HepG2 (cell line): ENCODE data around the gene DYTN. TPM values are rescaled to one million over a fixed set of nuclear protein-coding genes. Genes with fewer than 3 reads are reported as not detected.
A peak's percentile ranks its signal among the peaks of the same experiment; 100 is the strongest.

ENCODE experiments used
- GATA4 ChIP-seq: sonication (generic); IDR thresholded peaks from 2 replicates; pipeline ENCODE4 v1.6.1; 2016; ENCODE audit warnings: antibody characterized with exemption, low read depth, borderline replicate concordance
- HOXA9 ChIP-seq: sonication (generic); formaldehyde crosslinking; IDR thresholded peaks from 2 replicates; pipeline ENCODE4 v1.8.1; 2022; ENCODE audit warnings: missing genetic modification reagents, mild to moderate bottlenecking, moderate library complexity, borderline replicate concordance
- KLF16 ChIP-seq, 2 experiments: sonication (generic) in 1 of 2; formaldehyde crosslinking in 1 of 2; IDR thresholded peaks; 2 replicates each; pipeline versions ENCODE4 v1.6.1 to v1.8.0; 2016 to 2023; ENCODE audit warnings: missing genetic modification reagents in 2 of 2, missing compliant biosample characterization in 1 of 2
- NFE2 ChIP-seq: sonication (generic); formaldehyde crosslinking; IDR thresholded peaks from 2 replicates; pipeline ENCODE4 v1.4.0; 2020; ENCODE audit warnings: missing genetic modification reagents
- NFKBIZ ChIP-seq: IDR thresholded peaks from 2 replicates; pipeline ENCODE4 v1.6.1; 2018; ENCODE audit warnings: missing genetic modification reagents, missing compliant biosample characterization
- NKX3-1 ChIP-seq: sonication (generic); formaldehyde crosslinking; IDR thresholded peaks from 2 replicates; pipeline ENCODE4 v1.5.0; 2020; ENCODE audit warnings: missing genetic modification reagents
- RBFOX2 ChIP-seq: fragments of 200-400 bp; formaldehyde crosslinking; IDR thresholded peaks from 2 replicates; pipeline ENCODE4 v1.6.1; 2017; ENCODE audit warnings: low read depth, mild to moderate bottlenecking, low read length
- RBM22 ChIP-seq: fragments of 200-400 bp; formaldehyde crosslinking; optimal IDR thresholded peaks from 2 replicates; pipeline ENCODE3; 2017; ENCODE audit warnings: mild to moderate bottlenecking, low read length, moderate library complexity
- SIX4 ChIP-seq: sonication (generic); formaldehyde crosslinking; IDR thresholded peaks from 2 replicates; pipeline ENCODE4 v1.4.0; 2020; ENCODE audit warnings: missing genetic modification reagents
- SMC3 ChIP-seq: IDR thresholded peaks from 2 replicates; pipeline ENCODE4 v1.6.1; 2011; ENCODE audit warnings: low read length, improper control_type of control experiment
- SNAPC2 ChIP-seq: sonication (generic); formaldehyde crosslinking; IDR thresholded peaks from 2 replicates; pipeline ENCODE4 v1.8.1; 2022; ENCODE audit warnings: mild to moderate bottlenecking, missing genetic modification reagents
- TCF7L2 ChIP-seq: IDR thresholded peaks from 2 replicates; pipeline ENCODE4 v1.6.1; 2011; ENCODE audit warnings: mild to moderate bottlenecking, low read depth, low read length, moderate library complexity
- THAP8 ChIP-seq: sonication (generic); formaldehyde crosslinking; IDR thresholded peaks from 2 replicates; pipeline ENCODE4 v1.5.1; 2020; ENCODE audit warnings: missing genetic modification reagents, mild to moderate bottlenecking, borderline replicate concordance
- TOE1 ChIP-seq: sonication (generic); formaldehyde crosslinking; IDR thresholded peaks from 2 replicates; pipeline ENCODE4 v1.4.0; 2020; ENCODE audit warnings: mild to moderate bottlenecking, missing genetic modification reagents
- ZNF18 ChIP-seq: sonication (generic); formaldehyde crosslinking; IDR thresholded peaks from 2 replicates; pipeline ENCODE4 v1.8.0; 2022; ENCODE audit warnings: mild to moderate bottlenecking, missing genetic modification reagents; ENCODE audit not compliant: insufficient replicate concordance
- ZNF644 ChIP-seq: IDR thresholded peaks from 2 replicates; pipeline ENCODE4 v1.6.1; 2016; ENCODE audit warnings: low read depth
- ZNF776 ChIP-seq: sonication (generic); formaldehyde crosslinking; IDR thresholded peaks from 2 replicates; pipeline ENCODE4 v1.4.0; 2020; ENCODE audit warnings: mild to moderate bottlenecking, missing genetic modification reagents
- ZNF777 ChIP-seq: sonication (generic); formaldehyde crosslinking; IDR thresholded peaks from 2 replicates; pipeline ENCODE4 v1.4.0; 2020; ENCODE audit warnings: missing genetic modification reagents
- ZNF878 ChIP-seq: sonication (generic); formaldehyde crosslinking; IDR thresholded peaks from 2 replicates; pipeline ENCODE4 v1.8.1; 2023; ENCODE audit warnings: mild to moderate bottlenecking, missing genetic modification reagents, moderate library complexity
- polyA plus RNA-seq, 8 experiments: library from polyadenylated mRNA; depleted of rRNA in 3 of 8; stranded (reverse) in 7 of 8; unstranded in 1 of 8; fragments of >200 nt; fragmentation: Illumina TruSeq in 4 of 8; extraction: Trizol in 4 of 8; gene quantifications; 2 replicates each; pipeline versions ENCODE4 v1.2.1 to v1.2.3, GENCODE V29; 2011 to 2016; ENCODE audit warnings: low read depth in 4 of 8, missing spikeins in 1 of 8, mixed read lengths in 1 of 8; ENCODE audit not compliant: insufficient read depth in 1 of 8
- total RNA-seq, 5 experiments: library from RNA; depleted of rRNA; stranded (reverse); fragments of >200 nt; fragmentation: Illumina TruSeq; extraction: Trizol; gene quantifications; 2 replicates each; pipeline ENCODE4 v1.2.3, GENCODE V29; 2016; ENCODE audit warnings: low read depth in 1 of 5
- TF ChIP-seq, protein P1 (sequence below): sonication (generic); formaldehyde crosslinking; IDR thresholded peaks from 2 replicates; pipeline ENCODE4 v1.9.0; 2022; ENCODE audit warnings: low read depth, missing genetic modification reagents
- TF ChIP-seq, protein P2 (sequence below): sonication (generic); formaldehyde crosslinking; IDR thresholded peaks from 2 replicates; pipeline ENCODE4; 2020; ENCODE audit warnings: missing genetic modification reagents, mild to moderate bottlenecking, borderline replicate concordance
- TF ChIP-seq, protein P3 (sequence below): sonication (generic); formaldehyde crosslinking; IDR thresholded peaks from 2 replicates; pipeline ENCODE4 v1.4.0; 2020; ENCODE audit warnings: missing genetic modification reagents, borderline replicate concordance

The DYTN gene
- total and polyA plus RNA-seq, 2 of the 13 experiments (the other 11 are each of a cell fraction or from before 2014, with no cell fraction given), result not detected

- no peak; the same call in 1 of the 2 replicates for TF ChIP-seq GATA4
- TF ChIP-seq SMC3, result no peak
- TF ChIP-seq ZNF777 (CRISPR knock-in tag), result no peak
- no peak for TF ChIP-seq HOXA9 (CRISPR knock-in tag)
- no peak for TF ChIP-seq NFE2 (CRISPR knock-in tag)
- TF ChIP-seq NFKBIZ (CRISPR knock-in tag), result no peak
- TF ChIP-seq KLF16 (CRISPR knock-in tag; IDR thresholded peaks at IDR 0.05), result peak in 1 of 2 experiments; percentile 87; a peak in 2 of 4 replicates
- TF ChIP-seq, protein P1, sequence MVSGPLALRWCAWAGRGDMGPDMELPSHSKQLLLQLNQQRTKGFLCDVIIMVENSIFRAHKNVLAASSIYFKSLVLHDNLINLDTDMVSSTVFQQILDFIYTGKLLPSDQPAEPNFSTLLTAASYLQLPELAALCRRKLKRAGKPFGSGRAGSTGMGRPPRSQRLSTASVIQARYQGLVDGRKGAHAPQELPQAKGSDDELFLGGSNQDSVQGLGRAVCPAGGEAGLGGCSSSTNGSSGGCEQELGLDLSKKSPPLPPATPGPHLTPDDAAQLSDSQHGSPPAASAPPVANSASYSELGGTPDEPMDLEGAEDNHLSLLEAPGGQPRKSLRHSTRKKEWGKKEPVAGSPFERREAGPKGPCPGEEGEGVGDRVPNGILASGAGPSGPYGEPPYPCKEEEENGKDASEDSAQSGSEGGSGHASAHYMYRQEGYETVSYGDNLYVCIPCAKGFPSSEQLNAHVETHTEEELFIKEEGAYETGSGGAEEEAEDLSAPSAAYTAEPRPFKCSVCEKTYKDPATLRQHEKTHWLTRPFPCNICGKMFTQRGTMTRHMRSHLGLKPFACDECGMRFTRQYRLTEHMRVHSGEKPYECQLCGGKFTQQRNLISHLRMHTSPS (CRISPR knock-in tag), result no peak; the same call in 1 of the 2 replicates
- no peak for TF ChIP-seq ZNF18 (CRISPR knock-in tag)
- no peak; the same call in 1 of the 2 replicates for TF ChIP-seq NKX3-1
- TF ChIP-seq RBM22, result no peak
- TF ChIP-seq ZNF644 (CRISPR knock-in tag), result peak; percentile 21; the same call in 1 of the 2 replicates
- no peak for TF ChIP-seq ZNF878 (CRISPR knock-in tag)
- TF ChIP-seq TCF7L2, result no peak
- no peak for TF ChIP-seq SIX4 (CRISPR knock-in tag)
- TF ChIP-seq SNAPC2 (CRISPR knock-in tag), result peak; percentile 90; the same call in 1 of the 2 replicates
- TF ChIP-seq RBFOX2, result peak; percentile 69
- TF ChIP-seq, protein P2, sequence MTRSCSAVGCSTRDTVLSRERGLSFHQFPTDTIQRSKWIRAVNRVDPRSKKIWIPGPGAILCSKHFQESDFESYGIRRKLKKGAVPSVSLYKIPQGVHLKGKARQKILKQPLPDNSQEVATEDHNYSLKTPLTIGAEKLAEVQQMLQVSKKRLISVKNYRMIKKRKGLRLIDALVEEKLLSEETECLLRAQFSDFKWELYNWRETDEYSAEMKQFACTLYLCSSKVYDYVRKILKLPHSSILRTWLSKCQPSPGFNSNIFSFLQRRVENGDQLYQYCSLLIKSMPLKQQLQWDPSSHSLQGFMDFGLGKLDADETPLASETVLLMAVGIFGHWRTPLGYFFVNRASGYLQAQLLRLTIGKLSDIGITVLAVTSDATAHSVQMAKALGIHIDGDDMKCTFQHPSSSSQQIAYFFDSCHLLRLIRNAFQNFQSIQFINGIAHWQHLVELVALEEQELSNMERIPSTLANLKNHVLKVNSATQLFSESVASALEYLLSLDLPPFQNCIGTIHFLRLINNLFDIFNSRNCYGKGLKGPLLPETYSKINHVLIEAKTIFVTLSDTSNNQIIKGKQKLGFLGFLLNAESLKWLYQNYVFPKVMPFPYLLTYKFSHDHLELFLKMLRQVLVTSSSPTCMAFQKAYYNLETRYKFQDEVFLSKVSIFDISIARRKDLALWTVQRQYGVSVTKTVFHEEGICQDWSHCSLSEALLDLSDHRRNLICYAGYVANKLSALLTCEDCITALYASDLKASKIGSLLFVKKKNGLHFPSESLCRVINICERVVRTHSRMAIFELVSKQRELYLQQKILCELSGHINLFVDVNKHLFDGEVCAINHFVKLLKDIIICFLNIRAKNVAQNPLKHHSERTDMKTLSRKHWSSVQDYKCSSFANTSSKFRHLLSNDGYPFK, result peak; percentile 96
- TF ChIP-seq ZNF776 (CRISPR knock-in tag), result 0 out of 2 replicates have a peak, but pooled peaks have one; percentile 27
- TF ChIP-seq THAP8, result no peak
- 0 out of 2 replicates have a peak, but pooled peaks have one; percentile 62 for TF ChIP-seq TOE1 (CRISPR knock-in tag)
- TF ChIP-seq, protein P3, sequence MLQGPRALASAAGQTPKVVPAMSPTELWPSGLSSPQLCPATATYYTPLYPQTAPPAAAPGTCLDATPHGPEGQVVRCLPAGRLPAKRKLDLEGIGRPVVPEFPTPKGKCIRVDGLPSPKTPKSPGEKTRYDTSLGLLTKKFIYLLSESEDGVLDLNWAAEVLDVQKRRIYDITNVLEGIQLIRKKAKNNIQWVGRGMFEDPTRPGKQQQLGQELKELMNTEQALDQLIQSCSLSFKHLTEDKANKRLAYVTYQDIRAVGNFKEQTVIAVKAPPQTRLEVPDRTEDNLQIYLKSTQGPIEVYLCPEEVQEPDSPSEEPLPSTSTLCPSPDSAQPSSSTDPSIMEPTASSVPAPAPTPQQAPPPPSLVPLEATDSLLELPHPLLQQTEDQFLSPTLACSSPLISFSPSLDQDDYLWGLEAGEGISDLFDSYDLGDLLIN (CRISPR knock-in tag), result no peak
Measured at GRCh38 chr2:206765242-206766056, 47.3 kb upstream of the DYTN start, which contains the start of the genes FASTKD2 and MDH1B (continued).
